GM21717 (cell line): ENCODE measurements around the gene DDX53.

Experiments
- ATAC-seq: cut with Tn5 transposase; IDR thresholded peaks from one replicate; pipeline ENCODE4 v1.9.1; 2021; ENCODE audit warnings: mild to moderate bottlenecking, moderate library complexity; ENCODE audit not compliant: unreplicated experiment

Gene DDX53

DNA sequence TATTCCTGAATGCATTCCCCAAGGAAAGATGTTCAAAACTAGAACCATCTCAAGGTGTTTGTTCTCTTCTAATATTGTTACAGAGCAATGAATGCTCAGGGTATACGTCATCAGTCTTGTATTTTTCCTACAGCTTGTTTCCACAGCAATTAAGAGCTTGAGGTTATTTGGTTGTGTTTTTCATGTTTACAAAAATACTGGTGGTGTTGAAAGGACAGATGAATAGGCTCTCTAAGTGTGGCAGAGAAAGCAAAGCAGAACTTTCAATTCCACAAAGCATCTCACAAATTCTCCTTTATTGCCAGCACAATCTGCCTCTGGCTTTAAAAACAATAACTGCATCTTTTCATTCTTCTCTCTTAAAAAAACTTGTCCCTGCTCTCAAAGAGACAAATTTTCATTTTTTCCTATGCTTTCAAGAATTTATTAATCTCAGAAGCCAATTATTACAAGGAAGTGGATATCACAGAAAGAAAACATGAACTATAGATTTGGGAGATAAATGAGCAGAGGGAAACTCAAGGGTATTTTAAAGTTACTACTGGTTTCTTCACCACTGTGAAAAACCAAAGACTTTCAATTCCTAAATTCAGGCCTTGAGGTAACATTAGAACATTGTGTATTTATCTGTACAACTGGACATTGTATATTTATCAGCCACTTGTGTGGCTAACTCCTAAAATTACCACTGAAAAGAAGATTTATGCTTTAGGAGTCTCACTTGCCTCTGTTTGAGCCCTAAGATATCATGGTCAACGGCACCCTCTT is 49.2 kb downstream of the DDX53 start:
- ATAC-seq = no peak

DNA sequence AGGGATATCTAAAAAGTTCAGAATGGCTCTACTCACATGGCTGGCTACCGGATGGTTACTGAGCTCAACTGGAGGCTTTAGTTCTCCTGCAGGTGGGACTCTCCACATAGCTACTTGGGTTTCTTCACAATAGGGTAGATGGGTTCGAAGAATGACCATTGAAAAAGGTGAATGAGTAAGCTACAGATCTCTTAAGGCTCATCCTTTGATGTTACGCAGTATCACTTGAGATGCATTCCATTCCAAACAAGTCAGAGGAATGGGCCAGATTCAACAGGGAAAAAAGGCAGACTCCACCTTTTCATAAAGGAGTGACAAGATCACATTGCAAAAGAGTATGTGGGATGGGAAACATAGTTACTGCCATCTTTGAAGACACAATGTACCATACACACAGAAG is 52.6 kb downstream of the DDX53 start:
- ATAC-seq = no peak
